DOHH2 (cell line): Measurements from ENCODE around the gene MAN2A1.

ENCODE experiments used
- H3F3A ChIP-seq: fragments of 200-600 bp; sonication (generic), shearing (Covaris generic); 2 replicates; pipeline ENCODE4 v1.6.0; 2016; ENCODE audit warnings: antibody characterized with exemption, mild to moderate bottlenecking; ENCODE audit not compliant: control insufficient read depth, insufficient read depth
- H3K27ac ChIP-seq: fragments of 200-600 bp; sonication (generic); 2 replicates; pipeline ENCODE4 v1.5.1; 2014; ENCODE audit warnings: low read depth, mild to moderate bottlenecking, low read length, moderate library complexity
- H3K27me3 ChIP-seq: fragments of 200-600 bp; sonication (generic); 2 replicates; pipeline ENCODE4 v1.6.1; 2014; ENCODE audit warnings: mild to moderate bottlenecking, low read length, mixed read lengths; ENCODE audit not compliant: control insufficient read depth
- H3K36me3 ChIP-seq: fragments of 200-600 bp; sonication (generic); 2 replicates; pipeline ENCODE4 v1.6.1; 2014; ENCODE audit warnings: mild to moderate bottlenecking, low read length, moderate library complexity, mixed read lengths; ENCODE audit not compliant: control insufficient read depth
- H3K4me1 ChIP-seq: fragments of 200-600 bp; sonication (generic); 2 replicates; pipeline ENCODE4 v1.6.1; 2014; ENCODE audit warnings: mild to moderate bottlenecking, low read length, mixed read lengths; ENCODE audit not compliant: control insufficient read depth
- H3K4me2 ChIP-seq: fragments of 200-600 bp; sonication (generic); 2 replicates; pipeline ENCODE4 v1.6.0; 2014; ENCODE audit warnings: mild to moderate bottlenecking, low read length, moderate library complexity
- H3K4me3 ChIP-seq: fragments of 200-600 bp; sonication (generic); 2 replicates; pipeline ENCODE4 v1.5.1; 2014; ENCODE audit warnings: mild to moderate bottlenecking, low read length, mixed read lengths
- H3K79me2 ChIP-seq: fragments of 200-600 bp; sonication (generic); 2 replicates; pipeline ENCODE4 v1.6.1; 2014; ENCODE audit warnings: mild to moderate bottlenecking, low read length, mixed read lengths; ENCODE audit not compliant: control insufficient read depth
- H3K9me2 ChIP-seq: fragments of 200-600 bp; sonication (generic); replicated peaks from 2 replicates; pipeline ENCODE4 v1.6.1; 2014; ENCODE audit warnings: mild to moderate bottlenecking, low read length, mixed read lengths; ENCODE audit not compliant: control insufficient read depth
- H3K9me3 ChIP-seq: fragments of 200-600 bp; sonication (generic); 2 replicates; pipeline ENCODE4 v1.6.1; 2014; ENCODE audit warnings: antibody characterized with exemption, low read length, mixed read lengths; ENCODE audit not compliant: control insufficient read depth, insufficient read depth
- H4K20me1 ChIP-seq: fragments of 200-600 bp; sonication (generic); 2 replicates; pipeline ENCODE4 v1.6.0; 2014; ENCODE audit warnings: low read depth, mild to moderate bottlenecking, antibody characterized with exemption, low read length, moderate library complexity; ENCODE audit not compliant: control insufficient read depth, insufficient read depth
- EZH2phosphoT487 ChIP-seq: fragments of 200-600 bp; sonication (generic); IDR thresholded peaks from 2 replicates; pipeline ENCODE4 v1.6.1; 2017; ENCODE audit warnings: borderline replicate concordance, mild to moderate bottlenecking, antibody characterized with exemption, low read length, moderate library complexity, mixed read lengths
- TF ChIP-seq, protein P1 (sequence below): fragments of 200-600 bp; sonication (generic); IDR thresholded peaks from one replicate; pipeline ENCODE4 v1.5.1; 2014; ENCODE audit warnings: antibody characterized with exemption, mild to moderate bottlenecking, low read depth, low read length; ENCODE audit not compliant: poor library complexity, severe bottlenecking

The MAN2A1 gene

DNA sequence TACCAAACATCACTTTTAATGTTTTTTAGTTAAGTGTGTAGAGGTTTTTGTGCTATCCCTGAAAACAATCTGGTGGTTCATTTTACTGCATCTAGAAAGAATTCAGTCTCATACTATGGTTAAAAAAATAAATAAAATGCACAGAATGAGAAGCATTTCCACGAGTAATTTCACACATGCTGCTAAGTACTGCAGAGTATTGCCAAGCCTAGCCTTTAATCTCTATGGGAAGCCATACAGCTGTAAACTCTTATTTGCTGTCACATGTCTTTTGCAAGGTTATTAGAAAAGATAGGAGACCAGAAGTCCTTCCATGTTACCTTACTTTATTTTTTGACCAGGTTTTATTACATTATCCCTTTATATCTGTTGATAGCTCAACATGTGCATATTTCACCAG lies 37.6 kb upstream of the MAN2A1 start:
- no peaks in the 10 kb centered on the region; the same call in 1 of the 2 replicates for H3K9me3 ChIP-seq
- H3K79me2 ChIP-seq, result no peaks in the 10 kb centered on the region
- H3K27me3 ChIP-seq, result no peaks in the 10 kb centered on the region
- no peaks in the 10 kb centered on the region for H4K20me1 ChIP-seq
- H3K36me3 ChIP-seq, result no peaks in the 10 kb centered on the region
- no peak overlapping the region for H3K27ac ChIP-seq
- H3K4me2 ChIP-seq, result no peak overlapping the region
- no peak overlapping the region for H3K4me3 ChIP-seq
- peaks cover 5% of the 10 kb centered on the region; the same call in 1 of the 2 replicates for H3K4me1 ChIP-seq
- no peaks in the 10 kb centered on the region for H3F3A ChIP-seq
- H3K9me2 ChIP-seq, result no peaks in the 10 kb centered on the region
- no peak for TF ChIP-seq EZH2phosphoT487
- TF ChIP-seq, protein P1, sequence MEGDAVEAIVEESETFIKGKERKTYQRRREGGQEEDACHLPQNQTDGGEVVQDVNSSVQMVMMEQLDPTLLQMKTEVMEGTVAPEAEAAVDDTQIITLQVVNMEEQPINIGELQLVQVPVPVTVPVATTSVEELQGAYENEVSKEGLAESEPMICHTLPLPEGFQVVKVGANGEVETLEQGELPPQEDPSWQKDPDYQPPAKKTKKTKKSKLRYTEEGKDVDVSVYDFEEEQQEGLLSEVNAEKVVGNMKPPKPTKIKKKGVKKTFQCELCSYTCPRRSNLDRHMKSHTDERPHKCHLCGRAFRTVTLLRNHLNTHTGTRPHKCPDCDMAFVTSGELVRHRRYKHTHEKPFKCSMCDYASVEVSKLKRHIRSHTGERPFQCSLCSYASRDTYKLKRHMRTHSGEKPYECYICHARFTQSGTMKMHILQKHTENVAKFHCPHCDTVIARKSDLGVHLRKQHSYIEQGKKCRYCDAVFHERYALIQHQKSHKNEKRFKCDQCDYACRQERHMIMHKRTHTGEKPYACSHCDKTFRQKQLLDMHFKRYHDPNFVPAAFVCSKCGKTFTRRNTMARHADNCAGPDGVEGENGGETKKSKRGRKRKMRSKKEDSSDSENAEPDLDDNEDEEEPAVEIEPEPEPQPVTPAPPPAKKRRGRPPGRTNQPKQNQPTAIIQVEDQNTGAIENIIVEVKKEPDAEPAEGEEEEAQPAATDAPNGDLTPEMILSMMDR, result no peak

DNA sequence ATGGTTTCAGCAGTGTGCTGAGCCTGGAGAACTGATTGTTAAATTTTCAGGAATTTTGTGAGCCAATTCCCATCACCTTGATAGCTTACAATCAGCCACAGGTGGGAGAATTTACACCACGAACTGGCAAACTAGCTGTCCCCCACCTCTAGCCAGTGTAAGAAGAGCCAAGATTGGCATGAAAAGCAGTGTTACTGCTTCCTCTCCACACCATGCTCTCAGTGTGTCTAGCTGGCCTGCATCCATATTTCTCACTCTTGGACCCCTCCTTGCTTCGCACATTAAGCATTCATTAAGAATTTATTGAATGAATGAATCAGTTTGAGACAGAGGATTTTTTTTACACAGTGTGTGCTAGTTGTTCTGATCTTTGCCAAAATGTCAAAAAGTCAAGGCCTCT lies 36.7 kb upstream of the MAN2A1 start:
- Histone ChIP-seq H3K27me3 (no peaks in the 10 kb centered on the region), H3K9me3 (no peaks in the 10 kb centered on the region; the same call in 1 of the 2 replicates), H4K20me1 (no peaks in the 10 kb centered on the region), H3K27ac (no peak overlapping the region), H3K4me2 (no peak overlapping the region), H3K79me2 (no peaks in the 10 kb centered on the region), H3K4me1 (peaks cover 5% of the 10 kb centered on the region; the same call in 1 of the 2 replicates), H3K9me2 (no peaks in the 10 kb centered on the region), H3K36me3 (no peaks in the 10 kb centered on the region), H3F3A (no peaks in the 10 kb centered on the region), H3K4me3 (no peak overlapping the region)
- TF ChIP-seq EZH2phosphoT487, result no peak
- TF ChIP-seq, protein P1, result no peak

DNA sequence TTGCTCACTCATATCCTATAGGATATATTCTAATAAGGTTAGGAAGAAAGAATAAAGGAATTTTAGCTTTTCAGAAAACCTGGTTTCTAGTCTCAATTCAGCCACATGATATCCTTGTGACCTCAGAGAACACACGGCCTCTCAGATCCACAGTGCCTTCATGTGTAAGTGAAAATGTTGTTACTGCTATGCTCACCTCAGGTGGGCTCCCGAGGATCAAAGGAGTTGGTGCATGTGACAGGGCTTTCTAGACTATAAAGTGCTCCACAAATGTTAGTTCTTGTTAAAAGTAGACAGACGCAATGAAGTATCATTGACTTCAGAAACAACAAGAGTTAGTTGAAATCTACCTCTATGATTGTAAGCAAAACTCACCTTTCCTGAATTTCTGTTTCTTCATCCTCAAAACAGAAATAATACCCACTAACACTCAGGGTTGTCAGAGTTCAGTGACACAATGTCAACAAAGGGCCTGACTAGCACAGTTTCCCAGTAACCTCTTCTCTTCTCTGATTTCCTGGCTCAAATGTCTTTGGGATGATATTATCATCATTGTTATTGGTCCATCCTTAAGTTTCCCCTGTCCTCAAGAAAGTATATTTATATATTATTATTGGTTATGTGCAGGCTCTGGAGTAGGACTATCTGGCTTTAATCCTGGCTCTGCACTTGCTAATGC lies 36.0 kb upstream of the MAN2A1 start:
- Histone ChIP-seq H3K9me3 (no peaks in the 10 kb centered on the region; the same call in 1 of the 2 replicates), H4K20me1 (no peaks in the 10 kb centered on the region), H3K4me1 (peaks cover 5% of the 10 kb centered on the region; the same call in 1 of the 2 replicates), H3K27ac (no peak overlapping the region), H3K9me2 (no peaks in the 10 kb centered on the region), H3F3A (no peaks in the 10 kb centered on the region), H3K4me3 (no peak overlapping the region), H3K27me3 (no peaks in the 10 kb centered on the region), H3K36me3 (no peaks in the 10 kb centered on the region), H3K4me2 (no peak overlapping the region), H3K79me2 (no peaks in the 10 kb centered on the region)
- no peak for TF ChIP-seq EZH2phosphoT487
- TF ChIP-seq, protein P1, result no peak
